ENCODE measurements around the gene LDLRAD1.

DNA sequence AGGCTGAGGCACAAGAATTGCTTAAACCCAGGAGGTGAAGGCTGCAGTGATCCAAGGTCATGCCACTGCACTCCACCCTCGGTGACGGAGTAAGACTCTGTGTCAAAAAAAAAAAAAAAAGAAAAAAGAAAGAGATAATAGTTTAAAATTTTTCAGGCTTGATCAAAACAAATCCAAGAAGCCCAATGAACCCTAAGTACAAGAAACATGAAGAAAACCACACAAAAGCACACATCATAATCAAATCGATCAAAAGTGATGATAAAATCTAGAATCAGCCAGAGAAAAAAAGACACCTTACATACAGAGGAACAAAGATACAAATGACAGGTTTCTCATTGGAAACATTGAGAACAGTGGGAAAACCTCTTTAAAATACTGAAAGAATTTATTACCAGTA is 31.5 kb downstream of the LDLRAD1 start:
- TF ChIP-seq, protein P1, sequence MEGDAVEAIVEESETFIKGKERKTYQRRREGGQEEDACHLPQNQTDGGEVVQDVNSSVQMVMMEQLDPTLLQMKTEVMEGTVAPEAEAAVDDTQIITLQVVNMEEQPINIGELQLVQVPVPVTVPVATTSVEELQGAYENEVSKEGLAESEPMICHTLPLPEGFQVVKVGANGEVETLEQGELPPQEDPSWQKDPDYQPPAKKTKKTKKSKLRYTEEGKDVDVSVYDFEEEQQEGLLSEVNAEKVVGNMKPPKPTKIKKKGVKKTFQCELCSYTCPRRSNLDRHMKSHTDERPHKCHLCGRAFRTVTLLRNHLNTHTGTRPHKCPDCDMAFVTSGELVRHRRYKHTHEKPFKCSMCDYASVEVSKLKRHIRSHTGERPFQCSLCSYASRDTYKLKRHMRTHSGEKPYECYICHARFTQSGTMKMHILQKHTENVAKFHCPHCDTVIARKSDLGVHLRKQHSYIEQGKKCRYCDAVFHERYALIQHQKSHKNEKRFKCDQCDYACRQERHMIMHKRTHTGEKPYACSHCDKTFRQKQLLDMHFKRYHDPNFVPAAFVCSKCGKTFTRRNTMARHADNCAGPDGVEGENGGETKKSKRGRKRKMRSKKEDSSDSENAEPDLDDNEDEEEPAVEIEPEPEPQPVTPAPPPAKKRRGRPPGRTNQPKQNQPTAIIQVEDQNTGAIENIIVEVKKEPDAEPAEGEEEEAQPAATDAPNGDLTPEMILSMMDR (conservative IDR thresholded peaks at IDR 0.05) = no peak
- no peak for TF ChIP-seq EZH2 (IDR thresholded peaks at IDR 0.05; ENCODE audit: low read depth)
